Type B pancreatic cell (in vitro differentiated cells): ENCODE data around the gene TLR9. TPM values are rescaled to one million over a fixed set of nuclear protein-coding genes. Genes with fewer than 3 reads are reported as not detected.

Source experiments
- DNase-seq: peaks from one replicate; pipeline ENCODE4 v3.0.0; 2021; ENCODE audit warnings: mixed read lengths; ENCODE audit not compliant: unreplicated experiment; ENCODE audit errors: extremely low spot score
- H3K27ac Mint-ChIP-seq: 2 replicates; pipeline ENCODE4 v1.8.0; 2021; ENCODE audit warnings: mild to moderate bottlenecking, mixed read lengths
- H3K27me3 Mint-ChIP-seq: 2 replicates; pipeline ENCODE4 v1.8.0; 2021; ENCODE audit warnings: mixed read lengths
- H3K36me3 Mint-ChIP-seq: 2 replicates; pipeline ENCODE4 v1.8.0; 2021; ENCODE audit warnings: mixed read lengths
- H3K4me1 Mint-ChIP-seq: one replicate; pipeline ENCODE4 v1.8.0; 2021; ENCODE audit warnings: mixed read lengths; ENCODE audit not compliant: unreplicated experiment
- H3K4me3 Mint-ChIP-seq: 2 replicates; pipeline ENCODE4 v1.8.0; 2021; ENCODE audit warnings: mild to moderate bottlenecking, mixed read lengths
- H3K9me3 Mint-ChIP-seq: 2 replicates; pipeline ENCODE4 v1.8.0; 2021; ENCODE audit warnings: mixed read lengths
- CTCF ChIP-seq: fragments of 200-600 bp; sonication (generic); conservative IDR thresholded peaks from 2 replicates; pipeline ENCODE4 v1.5.0; 2021; ENCODE audit warnings: antibody characterized with exemption, mild to moderate bottlenecking
- total RNA-seq: library from RNA; stranded (reverse); gene quantifications from 2 replicates; pipeline ENCODE4 v1.2.1, GENCODE V29; 2021; ENCODE audit warnings: low replicate concordance

TLR9 gene
- total RNA-seq, 1 donor from 2014 or later, result 0.22 TPM

- peak overlapping the region; percentile 98 for H3K4me3 Mint-ChIP-seq
- H3K27me3 Mint-ChIP-seq, result peaks cover 4% of the 10 kb centered on the region
- no peaks in the 10 kb centered on the region for H3K36me3 Mint-ChIP-seq
- no peak for TF ChIP-seq CTCF
- no peak for DNase-seq
- H3K4me1 Mint-ChIP-seq, result peaks cover 18% of the 10 kb centered on the region
- H3K27ac Mint-ChIP-seq, result peak overlapping the region; percentile 76
- H3K9me3 Mint-ChIP-seq, result no peaks in the 10 kb centered on the region
These were observed 14.8 kb upstream of the TLR9 start for GRCh38 chr3:52240059-52240885.

GRCh38 chr3:52238761-52239701 is 13.6 kb upstream of the TLR9 start, which contains the start of gene TWF2:
Gene TWF2, minus strand, starts transcription at chr3:52239158. Its CDS starts 142 bp downstream, at chr3:52239016.
- no peaks in the 10 kb centered on the region for H3K36me3 Mint-ChIP-seq
- peak; percentile 55 for TF ChIP-seq CTCF
- H3K4me1 Mint-ChIP-seq, result peaks cover 18% of the 10 kb centered on the region
- DNase-seq, result peak; percentile 88
- H3K27me3 Mint-ChIP-seq, result no peaks in the 10 kb centered on the region
- no peaks in the 10 kb centered on the region for H3K9me3 Mint-ChIP-seq
- peak within 1 kb of the TSS; percentile 98 for H3K4me3 Mint-ChIP-seq
- peak within 1 kb of the TSS; percentile 93 for H3K27ac Mint-ChIP-seq

- Mint-ChIP-seq H3K4me3 (peak overlapping the region; percentile 98), H3K9me3 (no peaks in the 10 kb centered on the region)
These were observed 12.8 kb upstream of the TLR9 start for GRCh38 chr3:52238193-52238760.

GRCh38 chr3:52237657-52238172 is 12.3 kb upstream of the TLR9 start:
- H3K27me3 Mint-ChIP-seq, result no peaks in the 10 kb centered on the region
- no peak for DNase-seq
- H3K4me3 Mint-ChIP-seq, result peak overlapping the region; percentile 98
- no peaks in the 10 kb centered on the region for H3K9me3 Mint-ChIP-seq
- H3K27ac Mint-ChIP-seq, result no peak overlapping the region
- H3K4me1 Mint-ChIP-seq, result peaks cover 18% of the 10 kb centered on the region
- no peak for TF ChIP-seq CTCF
- no peaks in the 10 kb centered on the region for H3K36me3 Mint-ChIP-seq

More at GRCh38 chr3:52238193-52238760, 12.8 kb upstream of the TLR9 start:
- Mint-ChIP-seq H3K27me3 (no peaks in the 10 kb centered on the region), H3K27ac (peak overlapping the region; percentile 93), H3K4me1 (peaks cover 18% of the 10 kb centered on the region), H3K36me3 (no peaks in the 10 kb centered on the region)
- no peak for TF ChIP-seq CTCF
- no peak for DNase-seq

GRCh38 chr3:52237006-52237656 is 11.7 kb upstream of the TLR9 start:
- DNase-seq, result no peak
- Mint-ChIP-seq H3K36me3 (no peaks in the 10 kb centered on the region), H3K27me3 (no peaks in the 10 kb centered on the region), H3K4me1 (peaks cover 18% of the 10 kb centered on the region), H3K4me3 (peak overlapping the region; percentile 68), H3K9me3 (no peaks in the 10 kb centered on the region), H3K27ac (no peak overlapping the region)
- TF ChIP-seq CTCF, result no peak
